ENCODE results near the gene LRFN2.

GRCh38 chr6:40369891-40370290 is 217.3 kb downstream of the LRFN2 start:
- TF ChIP-seq CTCF (IDR thresholded peaks at IDR 0.05) (no peak), POLR2A (IDR thresholded peaks at IDR 0.05) (no peak)
